ENCODE data around the gene ITGB2.

Gene ITGB2

DNA sequence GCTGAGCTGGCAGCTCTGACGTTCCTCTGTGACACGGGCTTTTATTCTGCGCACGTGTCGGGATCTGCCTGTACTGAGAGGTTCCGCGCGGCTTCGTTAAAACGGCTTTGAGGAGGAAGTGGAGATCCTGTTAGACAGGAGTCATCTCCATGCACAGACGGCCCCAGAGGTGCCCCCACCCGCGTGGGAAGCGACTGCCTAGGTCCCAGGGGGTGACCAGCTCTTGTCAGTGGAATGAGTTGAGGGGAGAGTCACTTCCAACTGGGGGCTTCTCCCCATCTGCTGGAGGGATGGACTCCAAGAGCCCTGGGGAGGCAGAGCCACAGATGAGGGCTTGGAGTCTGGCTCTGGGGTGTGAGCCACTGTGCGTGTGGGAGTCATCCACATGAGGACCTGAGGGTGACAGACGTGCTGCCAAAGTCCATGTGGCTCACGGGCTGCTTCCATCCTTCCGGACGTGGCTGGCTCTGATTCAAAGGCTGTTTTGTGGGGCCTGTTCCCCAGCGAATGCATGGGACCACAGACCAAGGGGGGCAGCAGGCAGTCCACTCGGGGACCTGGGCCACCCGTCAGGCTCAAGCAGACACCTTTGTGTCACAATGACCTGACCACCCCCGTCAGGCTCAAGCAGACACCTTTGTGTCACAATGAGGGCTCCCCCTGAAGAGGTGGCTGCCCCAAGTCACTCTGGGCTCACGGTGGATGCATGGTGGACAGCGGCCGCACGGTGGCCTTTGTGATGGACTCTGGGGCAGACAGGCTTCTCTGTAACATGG lies 74.0 kb downstream of the ITGB2 start:
- TF ChIP-seq FOXP2 (optimal IDR thresholded peaks at IDR 0.05; ENCODE audit: borderline replicate concordance, extremely low read depth, extremely low read length, insufficient read depth) (no peak), POLR2AphosphoS5 (IDR thresholded peaks at IDR 0.05; ENCODE audit: low read depth, low read length) (no peak), TAF1 (IDR thresholded peaks at IDR 0.05; ENCODE audit: borderline replicate concordance, insufficient read depth, low read length) (no peak), SIN3A (IDR thresholded peaks at IDR 0.05; ENCODE audit: borderline replicate concordance, insufficient read depth, low read length) (no peak)
- TF ChIP-seq, protein P1, sequence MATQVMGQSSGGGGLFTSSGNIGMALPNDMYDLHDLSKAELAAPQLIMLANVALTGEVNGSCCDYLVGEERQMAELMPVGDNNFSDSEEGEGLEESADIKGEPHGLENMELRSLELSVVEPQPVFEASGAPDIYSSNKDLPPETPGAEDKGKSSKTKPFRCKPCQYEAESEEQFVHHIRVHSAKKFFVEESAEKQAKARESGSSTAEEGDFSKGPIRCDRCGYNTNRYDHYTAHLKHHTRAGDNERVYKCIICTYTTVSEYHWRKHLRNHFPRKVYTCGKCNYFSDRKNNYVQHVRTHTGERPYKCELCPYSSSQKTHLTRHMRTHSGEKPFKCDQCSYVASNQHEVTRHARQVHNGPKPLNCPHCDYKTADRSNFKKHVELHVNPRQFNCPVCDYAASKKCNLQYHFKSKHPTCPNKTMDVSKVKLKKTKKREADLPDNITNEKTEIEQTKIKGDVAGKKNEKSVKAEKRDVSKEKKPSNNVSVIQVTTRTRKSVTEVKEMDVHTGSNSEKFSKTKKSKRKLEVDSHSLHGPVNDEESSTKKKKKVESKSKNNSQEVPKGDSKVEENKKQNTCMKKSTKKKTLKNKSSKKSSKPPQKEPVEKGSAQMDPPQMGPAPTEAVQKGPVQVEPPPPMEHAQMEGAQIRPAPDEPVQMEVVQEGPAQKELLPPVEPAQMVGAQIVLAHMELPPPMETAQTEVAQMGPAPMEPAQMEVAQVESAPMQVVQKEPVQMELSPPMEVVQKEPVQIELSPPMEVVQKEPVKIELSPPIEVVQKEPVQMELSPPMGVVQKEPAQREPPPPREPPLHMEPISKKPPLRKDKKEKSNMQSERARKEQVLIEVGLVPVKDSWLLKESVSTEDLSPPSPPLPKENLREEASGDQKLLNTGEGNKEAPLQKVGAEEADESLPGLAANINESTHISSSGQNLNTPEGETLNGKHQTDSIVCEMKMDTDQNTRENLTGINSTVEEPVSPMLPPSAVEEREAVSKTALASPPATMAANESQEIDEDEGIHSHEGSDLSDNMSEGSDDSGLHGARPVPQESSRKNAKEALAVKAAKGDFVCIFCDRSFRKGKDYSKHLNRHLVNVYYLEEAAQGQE (IDR thresholded peaks at IDR 0.05; ENCODE audit: insufficient read depth in 1 of 2, low read depth in 2 of 2, low read length in 2 of 2), result no peak

DNA sequence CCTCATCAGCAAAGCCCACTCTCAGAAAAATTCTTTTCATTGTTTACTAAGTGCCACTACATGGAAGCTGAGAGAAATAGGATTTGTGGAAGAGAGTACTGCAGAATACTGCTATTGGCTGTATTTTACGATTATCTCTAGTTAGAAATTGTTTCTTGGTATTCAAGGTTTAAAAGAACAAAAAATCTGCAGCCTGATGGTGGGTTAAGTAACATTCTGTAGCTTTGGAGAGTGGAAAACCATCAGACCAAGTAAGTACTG lies 74.5 kb downstream of the ITGB2 start:
- TF ChIP-seq FOXP2 (optimal IDR thresholded peaks at IDR 0.05; ENCODE audit: borderline replicate concordance, extremely low read depth, extremely low read length, insufficient read depth) (no peak), POLR2AphosphoS5 (IDR thresholded peaks at IDR 0.05; ENCODE audit: low read depth, low read length) (no peak), TAF1 (IDR thresholded peaks at IDR 0.05; ENCODE audit: borderline replicate concordance, insufficient read depth, low read length) (no peak), SIN3A (IDR thresholded peaks at IDR 0.05; ENCODE audit: borderline replicate concordance, insufficient read depth, low read length) (no peak)
- TF ChIP-seq, protein P1 (IDR thresholded peaks at IDR 0.05; ENCODE audit: insufficient read depth in 1 of 2, low read depth in 2 of 2, low read length in 2 of 2), result no peak

GRCh38 chr21:44845418-44846223 lies 75.1 kb downstream of the ITGB2 start:
- TF ChIP-seq TAF1 (IDR thresholded peaks at IDR 0.05; ENCODE audit: borderline replicate concordance, insufficient read depth, low read length) (no peak), FOXP2 (optimal IDR thresholded peaks at IDR 0.05; ENCODE audit: borderline replicate concordance, extremely low read depth, extremely low read length, insufficient read depth) (no peak), POLR2AphosphoS5 (IDR thresholded peaks at IDR 0.05; ENCODE audit: low read depth, low read length) (no peak), SIN3A (IDR thresholded peaks at IDR 0.05; ENCODE audit: borderline replicate concordance, insufficient read depth, low read length) (no peak)
- TF ChIP-seq, protein P1 (IDR thresholded peaks at IDR 0.05; ENCODE audit: insufficient read depth in 1 of 2, low read depth in 2 of 2, low read length in 2 of 2), result no peak

- TF ChIP-seq POLR2AphosphoS5 (IDR thresholded peaks at IDR 0.05; ENCODE audit: low read depth, low read length), result no peak
- no peak for TF ChIP-seq FOXP2 (optimal IDR thresholded peaks at IDR 0.05; ENCODE audit: borderline replicate concordance, extremely low read depth, extremely low read length, insufficient read depth)
- TF ChIP-seq TAF1 (IDR thresholded peaks at IDR 0.05; ENCODE audit: borderline replicate concordance, insufficient read depth, low read length), result no peak
- TF ChIP-seq, protein P1 (IDR thresholded peaks at IDR 0.05; ENCODE audit: insufficient read depth in 1 of 2, low read depth in 2 of 2, low read length in 2 of 2), result no peak
- TF ChIP-seq SIN3A (IDR thresholded peaks at IDR 0.05; ENCODE audit: borderline replicate concordance, insufficient read depth, low read length), result no peak
Observed at GRCh38 chr21:44844256-44844655, 76.4 kb downstream of the ITGB2 start.

All from PFSK-1 (cell line).